HEK293T (cell line): ENCODE data around the gene ARFRP1.

ENCODE experiments used
- ELF4 ChIP-seq: fragments of 450-650 bp; IDR thresholded peaks from 2 replicates; pipeline ENCODE4 v1.6.1; 2017; ENCODE audit warnings: antibody characterized with exemption
- FOXM1 ChIP-seq: fragments of 450-650 bp; IDR thresholded peaks from 2 replicates; pipeline ENCODE4 v1.6.1; 2017; ENCODE audit warnings: mild to moderate bottlenecking, borderline replicate concordance
- L3MBTL2 ChIP-seq: fragments of 450-650 bp; conservative IDR thresholded peaks from 2 replicates; pipeline ENCODE4 v1.6.1; 2016; ENCODE audit warnings: mild to moderate bottlenecking
- LEF1 ChIP-seq: fragments of 450-650 bp; IDR thresholded peaks from 2 replicates; pipeline ENCODE4 v1.6.1; 2017; ENCODE audit warnings: mild to moderate bottlenecking, borderline replicate concordance
- SUZ12 ChIP-seq: fragments of 450-650 bp; IDR thresholded peaks from 2 replicates; pipeline ENCODE4 v1.6.1; 2016; ENCODE audit warnings: mild to moderate bottlenecking

DNA sequence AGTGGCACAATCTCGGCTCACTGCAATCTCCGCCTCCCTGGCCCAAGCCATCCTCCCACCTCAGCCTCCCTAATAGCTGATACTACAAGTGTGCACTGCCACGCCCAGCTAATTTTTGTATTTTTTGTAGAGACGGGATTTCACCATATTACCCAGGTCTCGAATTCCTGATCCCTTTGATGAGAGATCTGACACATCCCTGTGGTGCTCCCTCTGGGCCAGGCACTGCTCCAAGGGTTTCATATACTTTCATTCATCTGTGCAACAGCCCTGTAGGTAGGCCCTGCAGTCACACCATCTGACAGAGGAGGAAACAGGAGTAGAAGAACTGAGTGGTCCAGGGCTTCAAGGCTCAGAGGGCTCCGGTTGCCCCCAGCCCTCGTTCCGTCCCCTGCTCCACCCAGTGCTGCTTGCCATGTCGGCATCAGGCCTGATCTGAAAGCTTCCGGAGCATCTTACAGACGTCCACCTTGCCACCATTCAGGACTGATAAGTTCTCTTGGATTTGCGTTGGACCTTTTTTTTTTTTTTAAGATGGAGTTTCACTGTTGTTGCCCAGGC is 3.4 kb upstream of the ARFRP1 start:
- TF ChIP-seq FOXM1 = no peak
- TF ChIP-seq L3MBTL2 = no peak
- TF ChIP-seq LEF1 = no peak
- TF ChIP-seq ELF4 = no peak
- TF ChIP-seq SUZ12 = no peak
